ENCODE results near the gene MYL5. TPM values are rescaled to one million over a fixed set of nuclear protein-coding genes. Genes with fewer than 3 reads are reported as not detected.

Gene MYL5
- total RNA-seq, 2 experiments from 2014 or later, result 11.6 to 19.3 TPM

DNA sequence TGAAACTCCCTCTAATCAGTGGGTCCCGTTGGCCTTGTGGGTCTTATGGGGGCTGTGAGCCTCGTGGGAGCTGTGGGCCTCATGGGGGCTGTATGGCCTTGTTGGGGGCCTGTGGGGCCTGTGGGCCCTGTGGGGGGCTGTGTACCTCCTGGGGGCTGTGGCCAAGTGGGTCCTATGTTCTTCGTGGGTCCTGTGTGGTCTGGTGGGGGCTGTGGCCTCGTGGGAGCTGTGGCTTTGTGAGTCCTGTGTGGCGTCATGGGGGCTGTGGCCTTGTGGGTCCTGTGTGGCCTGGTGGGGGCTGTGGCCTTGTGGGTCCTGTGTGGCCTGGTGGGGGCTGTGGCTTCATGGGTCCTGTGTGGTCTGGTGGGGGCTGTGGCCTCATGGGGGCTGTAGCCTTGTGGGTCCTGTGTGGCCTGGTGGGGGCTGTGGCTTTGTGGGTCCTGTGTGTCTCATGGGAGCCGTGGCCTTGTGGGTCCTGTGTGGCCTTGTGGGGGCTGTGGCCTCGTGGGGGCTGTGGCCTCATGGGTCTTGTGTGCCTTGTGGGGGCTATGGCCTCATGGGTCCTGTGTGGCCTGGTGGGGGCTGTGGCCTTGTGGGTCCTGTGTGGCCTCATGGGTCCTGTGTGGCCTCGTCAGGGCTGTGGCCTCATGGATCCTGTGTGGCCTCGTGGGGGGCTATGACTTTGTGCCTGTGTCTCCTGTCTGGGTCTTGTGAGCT lies 38.7 kb downstream of the MYL5 start:
- Mint-ChIP-seq H3K36me3 (ENCODE audit: low read depth) (peaks cover 20% of the 10 kb centered on the region), H3K4me1 (ENCODE audit: low read depth) (peaks cover 15% of the 10 kb centered on the region)
- ATAC-seq, result no peak

DNA sequence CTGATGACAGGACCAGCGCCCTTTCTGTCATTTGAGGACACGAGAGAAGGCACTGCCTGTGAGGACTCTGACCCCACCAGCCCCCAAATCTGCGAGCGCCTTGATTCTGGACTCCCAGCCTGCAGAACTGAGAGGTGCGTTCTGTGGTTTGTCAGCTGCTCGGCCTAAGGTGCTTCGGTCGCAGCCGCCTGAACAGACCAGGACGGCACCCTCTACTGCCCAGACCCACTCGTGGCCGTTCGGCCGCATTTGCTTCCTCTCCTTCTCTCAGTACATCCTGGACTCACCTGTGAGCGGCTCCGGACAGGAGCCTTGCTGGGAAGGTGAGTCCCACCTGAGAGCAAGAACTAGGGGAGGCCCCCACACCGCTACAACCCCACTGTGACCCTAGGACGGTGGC lies 39.7 kb downstream of the MYL5 start:
- Mint-ChIP-seq H3K27me3 (ENCODE audit: low read depth) (no peaks in the 10 kb centered on the region), H3K27ac (no peak overlapping the region), H3K9me3 (ENCODE audit: insufficient read depth) (no peaks in the 10 kb centered on the region), H3K4me3 (no peak overlapping the region), H3K36me3 (ENCODE audit: low read depth) (peaks cover 14% of the 10 kb centered on the region), H3K4me1 (ENCODE audit: low read depth) (peaks cover 9% of the 10 kb centered on the region)
- POLR2A ChIA-PET, result no interaction called here
- DNase-seq (no peak), ATAC-seq (no peak)
- CTCF ChIA-PET, result interaction anchor here (0.8 kb wide), 1 partner anchor 143 kb away, joined by 3 read pairs; no protein-coding TSS in a partner anchor

More for the DNA sequence above, 38.7 kb downstream of the MYL5 start:
- Mint-ChIP-seq H3K27me3 (ENCODE audit: low read depth) (no peaks in the 10 kb centered on the region), H3K9me3 (ENCODE audit: insufficient read depth) (no peaks in the 10 kb centered on the region), H3K4me3 (no peak overlapping the region), H3K27ac (no peak overlapping the region)
- no peak for DNase-seq
- CTCF ChIA-PET, result interaction anchor here (0.8 kb wide), 1 partner anchor 142 kb away, joined by 3 read pairs; no protein-coding TSS in a partner anchor
- POLR2A ChIA-PET, result no interaction called here

DNA sequence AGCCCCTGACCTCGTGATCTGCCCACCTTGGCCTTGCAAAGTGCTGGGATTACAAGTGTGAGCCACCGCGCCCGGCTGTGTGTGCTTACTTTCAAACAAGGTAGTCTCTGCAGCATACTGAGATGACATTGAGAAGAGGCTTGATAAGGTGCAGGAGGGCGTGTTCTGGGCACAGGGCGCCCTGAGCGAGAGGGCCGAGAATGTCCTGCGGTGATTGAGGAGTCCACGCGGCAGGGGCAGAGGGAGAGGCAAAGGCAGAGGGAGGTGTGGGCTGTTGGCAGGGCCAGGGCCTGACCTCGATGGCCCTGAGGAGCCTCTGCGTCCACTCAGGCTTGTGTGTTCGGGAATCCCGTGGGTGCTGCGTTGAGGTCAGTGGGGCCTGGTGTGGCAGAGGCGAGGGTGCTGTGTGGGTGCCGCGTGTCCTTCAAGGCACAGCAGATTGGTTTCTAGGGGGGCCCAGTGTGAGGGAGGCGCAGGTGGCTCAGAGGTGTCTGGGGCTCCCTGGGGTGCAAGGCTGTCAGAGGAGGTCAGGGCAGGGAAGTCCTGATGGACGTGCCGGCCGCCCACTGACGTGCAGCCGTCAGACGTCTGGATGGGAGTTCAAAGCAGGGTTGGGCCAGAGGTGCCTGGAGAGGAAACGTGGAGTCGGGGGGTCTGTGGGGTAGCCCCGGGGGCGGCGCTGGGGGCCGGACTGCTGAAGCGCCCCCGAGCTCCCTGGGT lies 43.4 kb downstream of the MYL5 start:
- Mint-ChIP-seq H3K27me3 (ENCODE audit: low read depth) (no peaks in the 10 kb centered on the region), H3K9me3 (ENCODE audit: insufficient read depth) (no peaks in the 10 kb centered on the region), H3K27ac (no peak overlapping the region), H3K4me1 (ENCODE audit: low read depth) (peaks cover 5% of the 10 kb centered on the region), H3K36me3 (ENCODE audit: low read depth) (peaks cover 32% of the 10 kb centered on the region), H3K4me3 (no peak overlapping the region)
- DNase-seq (no peak), ATAC-seq (no peak)
- CTCF ChIA-PET, result no interaction called here
- POLR2A ChIA-PET, result no interaction called here

DNA sequence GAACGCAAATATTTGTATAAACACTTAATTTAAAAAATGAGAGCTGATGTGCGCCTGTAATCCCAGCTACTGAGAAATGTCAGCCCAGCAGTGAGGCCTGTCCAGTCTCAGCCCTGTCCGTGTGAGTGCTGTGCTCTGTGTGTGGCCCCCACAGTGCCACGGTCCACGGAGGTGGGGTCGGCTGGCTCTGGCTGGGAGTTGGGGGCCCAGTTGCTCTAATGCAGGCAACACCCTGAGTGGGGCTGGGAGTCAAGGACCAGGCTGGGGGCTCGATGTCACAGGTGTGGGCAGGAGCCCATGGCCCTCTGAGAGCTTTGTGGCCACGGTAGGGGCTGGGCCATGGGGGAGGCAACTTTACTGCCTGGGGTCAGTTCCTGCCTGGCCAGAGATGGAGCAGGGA lies 44.1 kb downstream of the MYL5 start:
- no peaks in the 10 kb centered on the region for H3K27me3 Mint-ChIP-seq (ENCODE audit: low read depth)
- ChIA-PET CTCF (no interaction called here), POLR2A (no interaction called here)
- DNase-seq, result no peak
- no peak overlapping the region for H3K27ac Mint-ChIP-seq
- no peak for ATAC-seq
- H3K4me3 Mint-ChIP-seq, result no peak overlapping the region
- peaks cover 39% of the 10 kb centered on the region for H3K36me3 Mint-ChIP-seq (ENCODE audit: low read depth)
- H3K4me1 Mint-ChIP-seq (ENCODE audit: low read depth), result peaks cover 5% of the 10 kb centered on the region
- no peaks in the 10 kb centered on the region for H3K9me3 Mint-ChIP-seq (ENCODE audit: insufficient read depth)

DNA sequence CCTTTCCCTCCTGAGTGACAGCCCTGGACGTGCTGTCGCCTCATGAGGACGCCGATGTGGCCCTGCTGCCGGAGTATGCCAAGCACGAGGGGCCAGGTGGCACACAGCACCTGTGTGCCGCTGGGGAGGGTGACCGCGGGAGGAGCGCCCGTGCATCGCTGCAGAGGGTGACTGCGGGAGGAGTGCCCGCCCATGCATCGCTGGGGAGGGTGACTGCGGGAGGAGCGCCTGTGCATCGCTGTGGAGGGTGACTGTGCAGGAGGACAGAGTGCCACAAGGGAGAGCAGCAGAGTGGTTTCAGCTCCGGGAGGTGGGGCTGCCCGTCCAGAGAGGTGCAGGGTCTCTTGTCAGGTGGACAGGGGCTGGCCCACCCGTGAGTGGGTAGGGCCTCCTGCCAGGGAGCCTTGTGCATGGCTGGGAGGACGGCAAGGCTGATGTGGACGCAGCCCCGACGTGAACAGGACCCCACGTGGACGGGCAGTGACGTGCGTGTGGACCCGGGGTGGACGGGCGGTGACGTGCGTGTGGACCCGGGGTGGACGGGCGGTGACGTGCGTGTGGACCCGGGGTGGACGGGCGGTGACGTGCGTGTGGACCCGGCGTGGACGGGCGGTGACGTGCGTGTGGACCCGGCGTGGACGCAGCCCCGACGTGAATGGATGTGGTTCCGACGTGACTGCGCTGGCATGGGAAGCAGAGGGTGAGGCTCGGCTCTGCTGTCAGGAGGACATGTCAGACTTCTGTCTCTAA lies 45.9 kb downstream of the MYL5 start:
- DNase-seq (no peak), ATAC-seq (no peak)
- H3K27me3 Mint-ChIP-seq (ENCODE audit: low read depth), result no peaks in the 10 kb centered on the region
- POLR2A ChIA-PET, result no interaction called here
- H3K36me3 Mint-ChIP-seq (ENCODE audit: low read depth), result peaks cover 43% of the 10 kb centered on the region
- no peak overlapping the region for H3K27ac Mint-ChIP-seq
- CTCF ChIA-PET, result no interaction called here
- no peaks in the 10 kb centered on the region for H3K9me3 Mint-ChIP-seq (ENCODE audit: insufficient read depth)
- H3K4me1 Mint-ChIP-seq (ENCODE audit: low read depth), result peaks cover 4% of the 10 kb centered on the region
- no peak overlapping the region for H3K4me3 Mint-ChIP-seq

DNA sequence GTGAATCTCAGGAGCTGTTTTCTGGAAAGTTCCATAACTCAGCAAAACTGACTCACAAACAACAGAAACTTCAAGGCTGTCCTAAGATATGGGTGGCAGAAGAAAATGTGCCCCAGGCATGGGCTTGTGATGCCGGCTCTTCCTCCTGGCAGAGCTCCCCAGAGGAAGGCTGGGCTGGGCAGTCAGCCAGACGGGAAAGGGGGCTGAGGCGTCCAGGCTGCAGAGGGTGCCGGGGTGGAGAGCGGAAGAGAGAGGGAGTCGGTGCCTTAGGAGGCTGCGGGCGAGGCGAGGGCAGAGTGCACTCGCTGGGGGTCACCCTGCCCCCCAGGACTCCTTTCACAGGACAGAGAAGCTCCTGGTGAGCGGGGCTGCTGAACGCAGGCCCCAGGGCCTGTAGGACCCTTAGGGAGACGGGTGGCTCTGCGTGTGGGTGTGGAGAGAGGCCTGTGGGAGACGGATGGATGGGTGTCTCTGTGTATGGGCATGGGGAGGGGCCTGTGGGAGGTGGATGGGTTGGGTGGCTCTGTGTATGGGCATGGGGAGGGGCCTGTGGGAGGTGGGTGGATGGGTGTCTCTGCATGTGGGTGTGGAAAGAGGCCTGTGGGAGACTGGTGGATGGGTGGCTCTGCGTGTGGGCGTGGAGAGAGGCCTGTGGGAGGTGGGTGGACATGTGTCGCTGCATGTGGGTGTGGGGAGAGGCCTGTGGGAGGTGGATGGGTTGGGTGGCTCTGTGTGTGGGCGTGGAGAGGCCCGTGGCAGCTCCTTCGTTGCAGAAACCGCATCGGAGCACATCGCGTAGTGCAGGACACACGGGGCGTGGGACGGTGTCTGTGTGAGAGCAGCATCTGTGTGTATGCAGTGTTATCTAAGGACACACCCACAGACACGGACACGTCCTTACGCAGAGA lies 47.2 kb downstream of the MYL5 start:
- Mint-ChIP-seq H3K9me3 (ENCODE audit: insufficient read depth) (no peaks in the 10 kb centered on the region), H3K27ac (no peak overlapping the region), H3K27me3 (ENCODE audit: low read depth) (no peaks in the 10 kb centered on the region), H3K4me3 (no peak overlapping the region), H3K36me3 (ENCODE audit: low read depth) (peaks cover 43% of the 10 kb centered on the region), H3K4me1 (ENCODE audit: low read depth) (peaks cover 3% of the 10 kb centered on the region)
- ChIA-PET CTCF (no interaction called here), POLR2A (no interaction called here)
- ATAC-seq (no peak), DNase-seq (no peak)

DNA sequence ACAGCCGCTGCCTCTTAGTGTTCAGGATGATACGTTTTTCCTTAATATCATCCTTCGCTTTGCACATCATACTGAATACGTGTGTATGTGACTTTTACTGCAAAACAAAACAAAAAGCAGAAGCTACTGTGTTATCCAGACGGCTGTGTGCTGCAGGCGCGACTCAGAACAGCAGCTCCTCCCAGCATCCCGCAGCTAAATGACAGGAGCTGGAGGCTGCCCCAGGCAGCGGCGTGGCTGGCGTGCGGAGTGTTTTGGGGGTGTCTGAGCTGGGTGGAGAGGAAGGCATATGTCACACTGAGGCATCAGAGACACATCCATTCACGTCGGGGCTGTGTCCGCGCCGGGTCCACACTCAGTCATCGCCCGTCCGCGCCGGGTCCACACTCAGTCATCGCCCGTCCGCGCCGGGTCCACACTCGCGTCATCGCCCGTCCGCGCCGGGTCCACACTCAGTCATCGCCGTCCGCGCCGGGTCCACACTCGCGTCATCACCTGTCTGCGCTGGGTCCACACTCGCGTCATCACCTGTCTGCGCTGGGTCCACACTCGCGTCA lies 47.9 kb downstream of the MYL5 start:
- H3K4me1 Mint-ChIP-seq (ENCODE audit: low read depth), result no peaks in the 10 kb centered on the region
- DNase-seq (no peak), ATAC-seq (no peak)
- no peaks in the 10 kb centered on the region for H3K9me3 Mint-ChIP-seq (ENCODE audit: insufficient read depth)
- no peak overlapping the region for H3K27ac Mint-ChIP-seq
- H3K4me3 Mint-ChIP-seq, result no peak overlapping the region
- no peaks in the 10 kb centered on the region for H3K27me3 Mint-ChIP-seq (ENCODE audit: low read depth)
- CTCF ChIA-PET, result no interaction called here
- POLR2A ChIA-PET, result no interaction called here
- H3K36me3 Mint-ChIP-seq (ENCODE audit: low read depth), result peaks cover 43% of the 10 kb centered on the region

DNA sequence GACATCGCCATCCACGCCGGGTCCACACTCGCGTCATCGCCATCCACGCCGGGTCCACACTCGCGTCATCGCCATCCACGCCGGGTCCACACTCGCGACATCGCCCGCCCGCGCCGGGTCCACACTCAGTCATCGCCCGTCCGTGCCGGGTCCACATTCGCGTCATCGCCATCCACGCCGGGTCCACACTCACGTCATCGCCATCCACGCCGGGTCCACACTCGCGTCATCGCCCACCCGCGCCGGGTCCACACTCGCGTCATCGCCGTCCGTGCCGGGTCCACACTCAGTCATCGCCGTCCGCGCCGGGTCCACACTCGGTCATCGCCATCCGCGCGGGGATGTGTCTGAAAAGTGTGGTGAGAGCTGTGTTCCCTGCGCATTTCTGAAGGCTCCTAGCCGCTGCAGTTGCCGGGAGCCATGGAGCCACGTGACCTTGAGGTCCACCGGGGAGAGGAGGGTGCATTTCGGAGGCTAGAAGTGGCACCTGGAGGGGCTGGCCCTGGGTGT lies 48.6 kb downstream of the MYL5 start:
- Mint-ChIP-seq H3K27me3 (ENCODE audit: low read depth) (no peaks in the 10 kb centered on the region), H3K9me3 (ENCODE audit: insufficient read depth) (no peaks in the 10 kb centered on the region), H3K27ac (no peak overlapping the region), H3K4me1 (ENCODE audit: low read depth) (no peaks in the 10 kb centered on the region), H3K4me3 (no peak overlapping the region), H3K36me3 (ENCODE audit: low read depth) (peaks cover 43% of the 10 kb centered on the region)
- DNase-seq (no peak), ATAC-seq (no peak)
- CTCF ChIA-PET, result no interaction called here
- POLR2A ChIA-PET, result no interaction called here

DNA sequence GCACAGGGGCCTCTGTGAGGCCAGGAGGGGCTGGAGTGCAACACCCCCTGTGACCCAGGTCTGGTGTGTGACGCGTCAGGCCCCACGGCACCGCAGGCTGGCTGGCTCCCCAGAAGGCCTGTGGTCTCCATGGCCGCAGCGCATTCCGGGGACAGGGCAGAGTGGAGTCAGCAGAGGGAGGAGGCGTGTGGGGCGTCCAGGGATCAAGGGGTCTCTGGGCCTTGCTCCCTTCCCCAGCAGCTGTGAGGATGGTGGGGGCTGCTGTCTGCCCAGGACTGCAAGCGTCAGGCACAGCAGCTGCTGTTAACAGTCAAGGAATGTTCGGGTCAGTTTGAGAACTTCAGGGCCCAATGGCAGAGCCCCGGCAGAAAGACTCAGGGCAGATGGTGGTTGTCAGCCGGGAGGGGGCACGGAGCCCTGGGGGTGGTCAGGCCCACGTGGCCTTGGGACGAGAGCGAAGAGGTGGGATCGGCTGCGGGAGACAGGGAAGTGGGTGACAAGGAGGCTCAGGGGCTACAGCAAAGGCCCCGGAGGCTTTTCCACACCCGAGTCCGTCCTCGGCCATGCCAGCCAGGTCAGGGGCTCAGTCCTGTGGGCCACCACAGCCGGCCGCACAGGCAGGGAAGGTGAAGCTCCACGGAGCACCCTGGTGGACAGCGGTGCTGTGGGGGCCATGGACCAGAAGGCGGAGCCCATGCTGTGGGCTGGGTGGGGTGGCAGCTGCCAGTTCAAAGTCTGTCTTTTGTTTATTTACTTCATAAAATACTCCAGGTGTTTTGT lies 49.6 kb downstream of the MYL5 start:
- no peak for ATAC-seq
- Mint-ChIP-seq H3K36me3 (ENCODE audit: low read depth) (peaks cover 43% of the 10 kb centered on the region), H3K9me3 (ENCODE audit: insufficient read depth) (no peaks in the 10 kb centered on the region), H3K4me1 (ENCODE audit: low read depth) (no peaks in the 10 kb centered on the region), H3K4me3 (no peak overlapping the region), H3K27me3 (ENCODE audit: low read depth) (no peaks in the 10 kb centered on the region), H3K27ac (no peak overlapping the region)
- ChIA-PET CTCF (no interaction called here), POLR2A (interaction anchor here (0.6 kb wide), 1 partner anchor 28 kb away, joined by 4 read pairs; no protein-coding TSS in a partner anchor)
- no peak for DNase-seq

DNA sequence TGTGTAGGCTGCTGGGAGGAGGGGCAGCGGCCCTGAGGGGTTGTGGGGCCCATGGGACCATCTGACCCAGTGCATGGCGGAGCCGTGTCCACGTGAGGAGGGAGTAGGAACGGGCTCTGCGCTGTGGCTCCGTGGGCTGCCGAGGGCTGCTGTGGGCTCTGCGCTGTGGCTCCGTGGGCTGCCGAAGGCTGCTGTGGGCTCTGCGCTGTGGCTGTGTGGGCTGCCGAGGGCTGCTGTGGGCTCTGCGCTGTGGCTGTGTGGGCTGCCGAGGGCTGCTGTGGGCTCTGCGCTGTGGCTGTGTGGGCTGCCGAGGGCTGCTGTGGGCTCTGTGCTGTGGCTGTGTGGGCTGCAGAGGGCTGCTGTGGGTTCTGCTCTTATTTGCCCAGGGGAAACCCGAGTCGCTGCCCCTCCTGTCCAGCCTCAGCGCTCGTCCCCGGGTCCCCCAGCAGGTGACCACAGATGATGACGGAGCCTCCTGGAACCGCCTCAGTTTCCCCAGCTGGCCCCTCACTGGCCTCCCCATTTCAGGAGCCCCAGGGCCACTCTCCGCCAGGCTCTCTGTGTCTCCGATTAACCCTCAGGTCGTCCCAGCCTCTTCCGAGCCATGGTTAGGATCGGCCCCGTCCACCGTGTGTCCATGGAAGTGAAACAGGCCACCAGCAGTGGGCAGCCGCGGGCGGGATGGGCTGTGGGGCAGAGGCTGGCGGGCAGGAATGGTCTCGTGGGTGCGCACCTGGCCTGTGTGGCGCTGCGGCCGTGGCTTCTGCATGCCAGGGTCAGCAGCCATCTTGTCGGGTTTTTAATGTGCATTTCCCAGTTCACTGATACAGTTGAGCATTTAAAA lies 51.3 kb downstream of the MYL5 start:
- ChIA-PET CTCF (no interaction called here), POLR2A (no interaction called here)
- Mint-ChIP-seq H3K4me3 (no peak overlapping the region), H3K27me3 (ENCODE audit: low read depth) (no peaks in the 10 kb centered on the region), H3K27ac (no peak overlapping the region), H3K4me1 (ENCODE audit: low read depth) (no peaks in the 10 kb centered on the region), H3K9me3 (ENCODE audit: insufficient read depth) (no peaks in the 10 kb centered on the region), H3K36me3 (ENCODE audit: low read depth) (peaks cover 34% of the 10 kb centered on the region)
- ATAC-seq (no peak), DNase-seq (no peak)

Measured in activated CD8-positive, alpha-beta T cell treated with anti-CD3 and anti-CD28 coated beads, Interleukin-2, amount 10 ng/mL, durations not matched to agents 7 days and 5 days (primary cell).